GM12865 (cell line): Measurements from ENCODE around the gene SUGCT.

Experiments
- DNase-seq: peaks from one replicate; pipeline ENCODE4 v3.0.0; 2010; ENCODE audit warnings: low read depth
- H3K4me3 ChIP-seq: 2 replicates; pipeline ENCODE4 v1.5.1; 2011; ENCODE audit warnings: mild to moderate bottlenecking, low read depth, low read length, control low read depth
- TF ChIP-seq, protein P1 (sequence below): IDR thresholded peaks from 2 replicates; pipeline ENCODE4 v1.5.1; 2011; ENCODE audit warnings: low read length, control low read depth, low read depth, inconsistent platforms; ENCODE audit not compliant: insufficient read depth; ENCODE audit errors: missing control alignments

The SUGCT gene

DNA sequence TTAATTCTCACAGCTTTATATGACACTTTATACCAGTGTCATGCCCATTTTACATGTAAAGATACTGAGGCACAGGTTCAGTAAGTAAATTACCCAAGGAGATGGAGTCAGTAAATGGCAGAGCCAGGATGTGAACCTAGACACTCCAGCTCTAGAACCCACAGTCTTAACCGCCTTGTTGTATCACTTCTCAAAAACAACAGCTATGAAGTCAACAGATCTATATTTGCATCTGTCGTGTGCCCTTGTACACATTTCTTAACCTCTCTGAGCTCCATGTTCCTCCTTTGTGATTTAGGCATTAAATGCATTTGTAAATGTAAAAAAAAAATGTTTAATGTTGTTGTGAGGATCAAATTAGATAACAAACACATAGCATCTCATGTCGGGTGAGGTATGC lies 716.2 kb downstream of the SUGCT start:
- DNase-seq = no peak
- TF ChIP-seq, protein P1, sequence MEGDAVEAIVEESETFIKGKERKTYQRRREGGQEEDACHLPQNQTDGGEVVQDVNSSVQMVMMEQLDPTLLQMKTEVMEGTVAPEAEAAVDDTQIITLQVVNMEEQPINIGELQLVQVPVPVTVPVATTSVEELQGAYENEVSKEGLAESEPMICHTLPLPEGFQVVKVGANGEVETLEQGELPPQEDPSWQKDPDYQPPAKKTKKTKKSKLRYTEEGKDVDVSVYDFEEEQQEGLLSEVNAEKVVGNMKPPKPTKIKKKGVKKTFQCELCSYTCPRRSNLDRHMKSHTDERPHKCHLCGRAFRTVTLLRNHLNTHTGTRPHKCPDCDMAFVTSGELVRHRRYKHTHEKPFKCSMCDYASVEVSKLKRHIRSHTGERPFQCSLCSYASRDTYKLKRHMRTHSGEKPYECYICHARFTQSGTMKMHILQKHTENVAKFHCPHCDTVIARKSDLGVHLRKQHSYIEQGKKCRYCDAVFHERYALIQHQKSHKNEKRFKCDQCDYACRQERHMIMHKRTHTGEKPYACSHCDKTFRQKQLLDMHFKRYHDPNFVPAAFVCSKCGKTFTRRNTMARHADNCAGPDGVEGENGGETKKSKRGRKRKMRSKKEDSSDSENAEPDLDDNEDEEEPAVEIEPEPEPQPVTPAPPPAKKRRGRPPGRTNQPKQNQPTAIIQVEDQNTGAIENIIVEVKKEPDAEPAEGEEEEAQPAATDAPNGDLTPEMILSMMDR = no peak
- no peak overlapping the region for H3K4me3 ChIP-seq

DNA sequence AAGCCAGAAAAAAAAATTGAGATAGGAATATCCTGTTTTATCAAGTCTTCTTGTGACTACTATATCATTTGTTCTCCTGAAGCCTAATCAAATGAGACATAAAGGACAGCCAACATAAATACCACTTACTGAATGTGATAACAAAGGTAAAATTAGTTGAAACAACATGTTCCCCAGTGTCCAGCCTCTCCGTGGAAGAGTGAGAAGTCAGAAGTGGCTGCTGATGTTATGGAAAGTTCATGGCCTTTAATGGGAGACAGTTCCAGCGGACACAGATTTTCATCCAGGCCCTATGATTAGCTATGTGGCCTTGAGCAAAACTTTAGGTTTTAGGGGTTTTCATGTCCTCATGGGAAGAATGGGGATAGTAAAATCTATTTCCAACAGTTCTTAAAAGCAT lies 724.3 kb downstream of the SUGCT start:
- no peak for DNase-seq
- H3K4me3 ChIP-seq = no peak overlapping the region
- TF ChIP-seq, protein P1 = no peak

DNA sequence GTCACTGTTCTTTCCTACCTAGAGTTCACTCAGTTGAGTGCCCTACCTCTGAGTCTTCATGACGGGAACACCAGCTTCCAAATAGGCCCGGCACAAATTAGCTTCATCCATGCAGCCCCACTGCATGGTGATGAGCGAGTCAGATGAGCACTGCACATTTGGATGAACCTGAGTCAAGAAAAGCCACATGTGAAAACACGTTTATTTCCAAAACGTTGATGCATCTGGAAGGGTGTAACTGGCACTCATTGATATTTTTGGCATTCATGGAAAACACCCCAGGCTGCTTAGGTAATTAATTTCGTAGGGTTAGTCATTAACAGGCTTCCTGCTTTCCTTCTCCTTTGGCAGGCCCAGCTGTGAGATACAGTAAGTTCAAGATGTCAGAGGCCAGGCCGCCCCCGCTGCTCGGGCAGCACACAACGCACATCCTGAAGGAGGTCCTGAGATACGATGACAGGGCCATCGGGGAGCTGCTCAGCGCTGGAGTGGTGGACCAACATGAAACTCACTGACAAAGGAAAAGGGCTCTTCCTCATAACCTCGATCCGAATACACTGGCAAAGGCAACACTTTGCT lies 725.2 kb downstream of the SUGCT start:
- TF ChIP-seq, protein P1 = no peak
- H3K4me3 ChIP-seq = no peak overlapping the region
- DNase-seq = no peak

DNA sequence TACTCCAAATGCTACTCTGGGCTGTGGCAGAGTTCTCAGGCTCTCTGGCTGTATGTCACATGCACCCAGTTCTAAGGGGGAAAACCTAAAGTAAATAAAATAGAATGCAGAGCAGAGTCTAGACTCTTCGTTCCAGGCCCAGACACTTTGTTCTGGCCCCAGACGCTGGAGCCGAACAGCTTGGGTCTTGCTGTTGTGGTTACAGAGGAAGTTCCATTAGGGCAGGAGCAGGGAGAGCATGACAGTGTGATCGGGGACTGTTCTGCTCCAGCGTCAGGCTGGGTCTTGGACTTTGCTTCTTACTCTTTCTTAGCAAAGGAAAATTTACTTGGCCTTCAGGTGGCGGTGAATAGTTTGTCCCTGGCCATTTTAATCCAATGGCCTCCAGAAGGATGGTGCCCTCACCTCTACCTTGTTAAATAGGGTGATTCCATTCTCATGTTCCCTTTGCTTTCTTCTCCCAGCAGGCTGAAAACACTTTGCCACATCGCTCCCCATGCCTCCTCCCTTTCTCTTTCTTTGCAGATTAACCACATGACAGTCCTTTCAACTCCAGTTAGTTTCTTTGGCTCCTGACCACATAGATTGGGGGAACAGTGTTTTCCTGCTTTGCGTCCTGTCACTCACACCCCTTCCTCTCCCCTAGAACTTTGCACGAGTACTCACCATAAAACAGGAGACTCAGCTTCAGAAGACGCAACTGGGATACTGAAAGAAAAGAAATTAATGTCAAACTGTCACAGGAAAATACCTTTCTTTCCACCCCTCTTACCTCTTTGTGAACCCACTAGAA lies 730.8 kb downstream of the SUGCT start:
- TF ChIP-seq, protein P1 = no peak
- H3K4me3 ChIP-seq = no peak overlapping the region
- no peak for DNase-seq

DNA sequence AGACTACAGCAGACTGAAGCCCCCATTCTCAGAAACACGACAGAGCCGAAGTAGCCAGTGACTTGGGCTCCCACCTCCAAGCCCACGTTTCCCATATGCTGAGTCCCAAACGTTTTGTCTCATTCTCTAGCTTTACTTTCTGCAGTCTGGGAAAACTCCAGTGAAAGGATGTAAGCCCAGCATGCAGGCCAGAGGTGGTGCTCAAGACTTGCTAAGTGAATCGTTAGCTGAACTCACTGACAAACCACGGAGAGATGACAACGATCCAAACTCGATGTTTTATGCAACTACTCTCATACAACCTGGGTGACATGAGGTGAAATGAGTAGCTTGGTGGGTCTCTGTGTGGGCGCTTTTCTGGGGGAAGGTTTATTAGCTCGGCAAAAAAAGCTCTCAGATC lies 731.8 kb downstream of the SUGCT start:
- no peak overlapping the region for H3K4me3 ChIP-seq
- DNase-seq = no peak
- TF ChIP-seq, protein P1 = no peak

DNA sequence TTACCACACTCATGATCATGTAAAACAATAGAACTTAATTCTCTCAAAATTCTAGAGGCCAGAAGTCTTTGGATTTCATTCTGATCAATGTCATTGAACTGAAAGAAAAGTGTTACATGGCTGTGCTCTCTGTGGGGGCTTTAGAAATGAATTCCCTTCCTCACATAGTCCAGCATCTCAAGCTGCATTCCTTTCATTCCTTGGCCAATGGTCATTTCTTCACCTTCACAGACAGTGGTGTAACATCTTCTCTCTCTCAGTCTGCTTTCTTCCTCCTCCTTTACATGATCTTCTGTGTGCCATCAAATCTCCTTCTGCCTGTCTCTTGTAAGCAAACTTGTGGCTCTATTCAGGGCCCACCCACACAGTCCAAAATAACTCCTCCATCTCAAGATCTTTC lies 735.3 kb downstream of the SUGCT start:
- no peak overlapping the region for H3K4me3 ChIP-seq
- DNase-seq = no peak
- TF ChIP-seq, protein P1 = no peak
